Stimulated activated CD4-positive, alpha-beta T cell treated with anti-CD3 and anti-CD28 coated beads, Interleukin-4, amount 100 ng/mL, for 48 hours (primary cell): ENCODE results near the gene TFAP2D.

Experiments
- DNase-seq, 2 donors: peaks; one replicate each; pipeline ENCODE4 v3.0.0-alpha.2; 2020; ENCODE audit warnings: low read depth in 2 of 2

Gene TFAP2D

DNA sequence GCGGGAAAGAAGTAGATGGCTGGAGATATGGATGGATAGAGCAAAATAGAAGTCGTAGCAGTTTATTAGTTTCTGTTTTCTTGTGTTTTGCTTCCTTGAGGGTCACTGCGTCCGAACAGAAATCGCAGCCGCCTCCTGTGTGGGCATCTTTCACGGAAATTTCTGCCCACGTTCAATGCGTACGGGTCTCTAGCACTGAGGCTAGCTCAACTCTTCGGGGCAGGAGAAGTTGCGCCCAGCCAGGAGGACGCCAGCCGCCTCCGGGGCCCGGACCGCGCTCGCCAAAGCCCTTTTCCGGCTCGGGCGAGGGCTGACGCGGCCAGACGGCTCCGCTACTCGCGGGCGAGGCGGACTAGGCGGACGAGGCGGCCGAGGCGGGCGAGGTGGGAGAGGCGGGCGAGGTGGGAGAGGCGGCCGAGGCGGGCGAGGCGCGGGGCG, 106.2 kb downstream of the TFAP2D start:
- DNase-seq = no peak

- DNase-seq = no peak
Measured at GRCh38 chr6:50819904-50820868, 106.9 kb downstream of the TFAP2D start.

GRCh38 chr6:50820869-50821264, 107.5 kb downstream of the TFAP2D start:
- DNase-seq = no peak

GRCh38 chr6:50821441-50822077, 108.2 kb downstream of the TFAP2D start:
- DNase-seq = no peak

DNA sequence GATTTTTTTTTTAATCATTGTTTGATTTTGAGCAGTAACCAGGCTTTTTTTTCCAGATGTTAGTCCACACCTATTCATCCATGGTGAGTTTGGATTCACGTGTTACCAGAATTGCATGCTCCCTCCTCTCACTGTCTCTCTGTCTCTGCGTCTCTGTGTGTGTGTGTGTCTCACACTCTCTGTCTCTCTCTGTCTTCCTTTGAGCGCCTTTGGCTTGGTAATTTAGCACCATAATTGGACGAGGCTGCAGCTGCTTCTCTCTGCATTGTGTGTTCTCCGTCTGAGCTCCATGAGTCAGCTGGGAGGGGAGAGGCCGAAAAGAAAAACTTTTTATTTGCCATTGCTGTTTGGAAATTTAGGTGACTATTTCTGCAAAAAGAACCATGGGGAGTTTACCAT, 108.8 kb downstream of the TFAP2D start:
- DNase-seq = no peak
